Karpas-422 (cell line): ENCODE measurements around the gene ZDHHC11. TPM values are rescaled to one million over a fixed set of nuclear protein-coding genes. Genes with fewer than 3 reads are reported as not detected.
"Not testable (repeated sequence)": the region's sequence is repeated elsewhere in the genome, so short reads cannot be mapped to it uniquely, and the experiment has no call there.

Experiments used
- DNase-seq: peaks from one replicate; pipeline ENCODE4 v3.0.0-alpha.2; 2015
- H2AFZ ChIP-seq: fragments of 200-600 bp; sonication (generic); 2 replicates; pipeline ENCODE4 v1.6.1; 2014; ENCODE audit warnings: antibody characterized with exemption, low read length, mixed read lengths
- H3K27ac ChIP-seq: fragments of 200-600 bp; sonication (generic); 2 replicates; pipeline ENCODE4 v1.5.1; 2014; ENCODE audit warnings: mild to moderate bottlenecking, low read length, moderate library complexity
- H3K27me3 ChIP-seq: fragments of 200-600 bp; sonication (generic); 2 replicates; pipeline ENCODE4 v1.6.1; 2014; ENCODE audit warnings: low read length, mixed read lengths
- H3K36me3 ChIP-seq: fragments of 200-600 bp; sonication (generic); 2 replicates; pipeline ENCODE4 v1.6.1; 2014; ENCODE audit warnings: low read length, mixed read lengths; ENCODE audit not compliant: insufficient read depth
- H3K4me1 ChIP-seq: fragments of 200-600 bp; sonication (generic); 2 replicates; pipeline ENCODE4 v1.6.1; 2014; ENCODE audit warnings: mild to moderate bottlenecking, low read length, mixed read lengths
- H3K4me2 ChIP-seq: fragments of 200-600 bp; sonication (generic); 2 replicates; pipeline ENCODE4 v1.6.1; 2014; ENCODE audit warnings: low read length, low read depth, mild to moderate bottlenecking; ENCODE audit not compliant: poor library complexity, severe bottlenecking
- H3K4me3 ChIP-seq: fragments of 200-600 bp; sonication (generic); 2 replicates; pipeline ENCODE4 v1.5.1; 2014; ENCODE audit warnings: mild to moderate bottlenecking, antibody characterized with exemption, low read length, mixed read lengths
- H3K79me2 ChIP-seq: fragments of 200-600 bp; sonication (generic); 2 replicates; pipeline ENCODE4 v1.6.1; 2014; ENCODE audit warnings: mild to moderate bottlenecking, low read length, mixed read lengths
- H3K9ac ChIP-seq: fragments of 200-600 bp; sonication (generic); 2 replicates; pipeline ENCODE4 v1.6.0; 2014; ENCODE audit warnings: low read length
- H3K9me2 ChIP-seq: fragments of 200-600 bp; sonication (generic), shearing (Covaris generic); replicated peaks from 2 replicates; pipeline ENCODE4 v1.6.0; 2014; ENCODE audit warnings: mild to moderate bottlenecking, low read length, moderate library complexity; ENCODE audit not compliant: insufficient read depth
- H3K9me3 ChIP-seq: fragments of 300-700, 200-600 bp; sonication (generic); 2 replicates; pipeline ENCODE4 v1.6.1; 2014; ENCODE audit warnings: low read length, mixed read lengths
- H4K20me1 ChIP-seq: fragments of 200-600 bp; sonication (generic); 2 replicates; pipeline ENCODE4 v1.6.1; 2014; ENCODE audit warnings: mild to moderate bottlenecking, antibody characterized with exemption, low read length, low read depth; ENCODE audit not compliant: insufficient read depth
- total RNA-seq: library from RNA; depleted of rRNA; stranded (reverse); fragments of >200 nt; shearing (Covaris generic); gene quantifications from 2 replicates; pipeline ENCODE4 v1.2.3, GENCODE V29; 2014; ENCODE audit warnings: low replicate concordance

ZDHHC11 gene
- total RNA-seq, 1 experiment from 2014 or later = 10.8 TPM

DNA sequence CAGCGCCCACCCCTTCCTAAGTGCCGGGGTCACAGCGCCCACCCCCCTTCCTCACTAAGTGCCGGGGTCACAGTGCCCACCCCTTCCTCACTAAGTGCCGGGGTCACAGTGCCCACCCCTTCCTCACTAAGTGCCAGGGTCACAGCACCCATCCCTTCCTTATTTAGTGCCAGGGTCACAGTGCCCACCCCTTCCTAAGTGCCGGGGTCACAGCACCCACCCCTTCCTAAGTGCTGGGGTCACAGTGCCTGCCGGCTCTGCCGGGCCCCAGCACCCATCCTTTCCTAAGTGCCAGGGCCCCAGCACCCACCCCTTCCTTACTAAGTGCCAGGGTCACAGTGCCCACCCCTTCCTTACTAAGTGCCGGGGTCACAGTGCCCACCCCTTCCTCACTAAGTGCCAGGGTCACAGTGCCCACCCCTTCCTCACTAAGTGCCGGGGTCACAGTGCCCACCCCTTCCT lies 9.8 kb downstream of the ZDHHC11 start:
- not testable (repeated sequence) for H3K27ac ChIP-seq, H3K4me2 ChIP-seq, H3K9me2 ChIP-seq, DNase-seq, H2AFZ ChIP-seq, H3K9me3 ChIP-seq, H3K9ac ChIP-seq, H3K27me3 ChIP-seq, H3K36me3 ChIP-seq, H3K79me2 ChIP-seq, H3K4me3 ChIP-seq, H4K20me1 ChIP-seq
- H3K4me1 ChIP-seq = peaks cover 19% of the 10 kb centered on the region

DNA sequence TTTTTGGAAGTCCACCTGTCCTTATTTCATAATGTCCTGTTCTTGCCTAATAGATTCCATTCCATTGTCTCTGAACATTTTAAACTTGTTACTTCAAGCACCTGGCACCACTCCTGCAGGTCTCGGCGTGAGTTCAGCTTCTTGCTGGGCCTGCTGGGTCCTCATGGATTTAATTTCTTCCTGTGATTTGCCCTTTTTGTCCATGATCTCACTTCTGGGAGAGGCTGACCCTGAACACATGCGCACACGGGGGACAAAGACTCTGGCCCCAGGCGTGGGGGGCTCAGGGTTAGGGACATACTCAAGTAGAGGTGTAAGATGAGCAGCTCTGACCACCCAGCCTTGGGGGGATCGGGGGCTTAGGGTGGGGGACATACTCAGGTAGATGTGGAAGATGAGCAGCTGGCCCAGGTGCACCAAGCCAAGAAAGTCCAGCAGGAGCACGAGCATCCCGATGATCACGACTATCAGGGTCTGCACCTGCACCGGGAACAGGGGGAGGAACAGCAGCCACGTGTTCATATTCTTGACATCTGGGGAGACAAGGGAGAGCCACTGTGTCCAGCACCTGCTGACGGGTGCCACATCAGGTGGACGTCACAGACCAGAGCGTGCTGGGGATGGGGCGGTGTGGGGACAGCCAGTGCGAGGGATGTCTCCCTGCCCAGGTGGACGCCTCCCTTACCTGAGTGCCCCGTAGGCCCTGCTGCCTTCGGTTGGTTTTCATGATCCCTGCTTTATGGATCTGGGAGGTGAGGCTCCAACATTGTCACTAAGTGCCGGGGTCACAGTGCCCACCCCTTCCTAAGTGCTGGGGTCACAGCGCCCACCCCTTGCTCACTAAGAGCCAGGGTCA lies 10.4 kb downstream of the ZDHHC11 start:
- H3K4me2 ChIP-seq, H3K9me3 ChIP-seq, H3K79me2 ChIP-seq, H3K36me3 ChIP-seq, DNase-seq, H3K27ac ChIP-seq, H2AFZ ChIP-seq, H4K20me1 ChIP-seq, H3K27me3 ChIP-seq, H3K9me2 ChIP-seq, H3K4me3 ChIP-seq, H3K9ac ChIP-seq: not testable (repeated sequence)
- peaks cover 26% of the 10 kb centered on the region for H3K4me1 ChIP-seq

DNA sequence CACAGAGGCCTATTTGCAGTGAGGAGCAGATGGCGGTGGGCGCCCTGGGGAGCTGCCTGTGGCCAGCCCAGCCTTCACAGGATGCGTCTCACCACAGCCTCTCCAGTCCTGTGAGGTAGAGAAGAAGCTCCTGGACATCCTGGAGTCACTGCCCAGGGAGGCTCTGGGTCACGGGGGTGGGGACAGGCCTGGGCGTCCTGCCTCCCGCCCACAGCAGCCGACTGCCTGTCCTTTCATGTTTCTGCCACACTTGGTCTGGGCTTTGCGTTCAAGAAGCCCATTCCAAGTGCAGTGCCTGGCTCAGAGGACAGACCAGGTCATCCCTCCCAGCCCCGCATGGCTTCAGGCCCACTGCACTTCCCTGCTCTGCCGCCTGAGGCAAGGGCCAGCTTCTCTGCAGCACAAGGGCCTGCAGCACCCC lies 12.3 kb downstream of the ZDHHC11 start:
- H3K4me2 ChIP-seq, DNase-seq, H2AFZ ChIP-seq, H3K9me3 ChIP-seq, H3K4me3 ChIP-seq, H3K36me3 ChIP-seq, H3K27ac ChIP-seq, H4K20me1 ChIP-seq, H3K9ac ChIP-seq, H3K27me3 ChIP-seq, H3K79me2 ChIP-seq, H3K9me2 ChIP-seq: not testable (repeated sequence)
- peaks cover 29% of the 10 kb centered on the region for H3K4me1 ChIP-seq

- not testable (repeated sequence) for H4K20me1 ChIP-seq, H2AFZ ChIP-seq, H3K79me2 ChIP-seq, H3K9me2 ChIP-seq, H3K36me3 ChIP-seq, H3K4me3 ChIP-seq, H3K9me3 ChIP-seq, H3K9ac ChIP-seq, H3K27me3 ChIP-seq, H3K4me2 ChIP-seq, DNase-seq
- H3K27ac ChIP-seq = peak overlapping the region; percentile 84; the same call in 1 of the 2 replicates
- H3K4me1 ChIP-seq = peaks cover 29% of the 10 kb centered on the region
These were observed 13.1 kb downstream of the ZDHHC11 start for GRCh38 chr5:837621-838121.

DNA sequence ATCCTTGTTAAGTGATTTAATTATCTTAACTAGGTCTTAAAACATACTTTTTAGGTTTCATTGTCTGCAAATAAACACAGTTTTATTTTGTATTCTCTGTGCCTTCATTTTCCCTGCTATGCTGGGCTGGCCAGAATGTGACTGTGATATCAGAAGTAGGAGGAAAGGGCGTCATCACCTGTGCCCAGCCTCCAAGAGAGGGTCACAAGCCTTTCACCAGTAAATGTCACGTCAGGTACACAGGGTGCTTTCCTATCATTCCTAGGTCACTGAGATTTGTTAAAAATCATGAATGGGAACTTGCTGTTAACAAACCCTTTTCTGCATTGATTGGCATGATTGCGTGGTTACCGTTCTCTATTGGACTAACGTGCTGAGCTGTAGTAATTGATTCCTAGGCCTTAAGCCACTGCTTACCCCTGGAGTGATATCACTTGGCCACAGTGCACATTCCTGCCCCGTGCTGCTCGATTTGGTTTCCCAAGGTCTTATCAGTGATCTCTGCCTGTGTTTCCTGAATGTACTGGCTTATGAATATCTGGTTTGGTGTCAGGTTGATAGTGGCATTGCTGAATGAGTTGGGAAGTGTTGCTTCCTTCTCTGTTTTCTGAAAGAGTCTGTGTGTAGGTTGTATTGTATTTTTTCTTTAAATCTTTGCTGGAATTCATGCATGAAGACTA lies 14.7 kb downstream of the ZDHHC11 start:
- H3K4me1 ChIP-seq = peaks cover 29% of the 10 kb centered on the region
- not testable (repeated sequence) for H3K9me3 ChIP-seq, H3K79me2 ChIP-seq, H3K27me3 ChIP-seq, H4K20me1 ChIP-seq, H3K36me3 ChIP-seq, H2AFZ ChIP-seq, H3K9me2 ChIP-seq
- peak overlapping the region; percentile 9; the same call in 1 of the 2 replicates for H3K9ac ChIP-seq
- peak; percentile 54 for DNase-seq
- peak overlapping the region; percentile 56 for H3K4me2 ChIP-seq
- peak overlapping the region; percentile 84 for H3K27ac ChIP-seq
- H3K4me3 ChIP-seq = peak overlapping the region; percentile 5; the same call in 1 of the 2 replicates

- not testable (repeated sequence) for H3K9me2 ChIP-seq, H3K9me3 ChIP-seq, H3K9ac ChIP-seq, H3K79me2 ChIP-seq, H3K36me3 ChIP-seq, H3K27ac ChIP-seq, H3K4me2 ChIP-seq, DNase-seq, H4K20me1 ChIP-seq, H2AFZ ChIP-seq, H3K4me3 ChIP-seq, H3K27me3 ChIP-seq
- H3K4me1 ChIP-seq = peaks cover 29% of the 10 kb centered on the region
These were observed 16.8 kb downstream of the ZDHHC11 start for GRCh38 chr5:834013-834412.

DNA sequence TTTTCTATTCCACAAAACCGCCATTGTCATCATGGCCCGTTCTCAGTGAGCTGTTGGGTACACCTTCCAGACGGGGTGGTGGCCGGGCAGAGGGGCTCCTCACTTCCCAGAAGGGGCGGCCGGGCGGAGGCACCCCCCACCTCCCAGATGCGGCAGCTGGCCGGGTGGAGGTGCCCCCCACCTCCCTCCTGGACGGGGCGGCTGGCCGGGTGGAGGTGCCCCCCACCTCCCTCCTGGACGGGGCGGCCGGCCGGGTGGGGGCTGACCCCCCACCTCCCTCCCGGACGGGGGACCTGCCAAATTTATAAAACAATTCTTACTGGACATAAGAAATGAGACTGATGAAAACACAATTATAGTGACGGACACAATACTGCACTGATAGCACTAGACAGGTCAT lies 22.6 kb downstream of the ZDHHC11 start:
- not testable (repeated sequence) for H3K27me3 ChIP-seq, H3K4me1 ChIP-seq, H4K20me1 ChIP-seq

GRCh38 chr5:825544-825943 lies 25.2 kb downstream of the ZDHHC11 start:
- H3K27me3 ChIP-seq, H3K36me3 ChIP-seq, H4K20me1 ChIP-seq, H2AFZ ChIP-seq, H3K9ac ChIP-seq, H3K79me2 ChIP-seq, H3K9me2 ChIP-seq, H3K4me3 ChIP-seq, H3K9me3 ChIP-seq, H3K27ac ChIP-seq, H3K4me1 ChIP-seq, H3K4me2 ChIP-seq: not testable (repeated sequence)
- DNase-seq = peak; percentile 46

More for the DNA sequence above, 22.6 kb downstream of the ZDHHC11 start:
- not testable (repeated sequence) for H3K27ac ChIP-seq, H3K36me3 ChIP-seq, DNase-seq, H3K9ac ChIP-seq, H3K4me2 ChIP-seq, H3K9me2 ChIP-seq, H3K79me2 ChIP-seq, H3K9me3 ChIP-seq, H2AFZ ChIP-seq, H3K4me3 ChIP-seq
